ENCODE data around the gene PPP1R14D. TPM values are rescaled to one million over a fixed set of nuclear protein-coding genes. Genes with fewer than 3 reads are reported as not detected.
A peak's percentile ranks its signal among the peaks of the same experiment; 100 is the strongest.

Gene PPP1R14D
- total and polyA plus RNA-seq, 2 donors (not counting 3 experiments of a cell fraction or from before 2014, with no cell fraction given) = not detected

DNA sequence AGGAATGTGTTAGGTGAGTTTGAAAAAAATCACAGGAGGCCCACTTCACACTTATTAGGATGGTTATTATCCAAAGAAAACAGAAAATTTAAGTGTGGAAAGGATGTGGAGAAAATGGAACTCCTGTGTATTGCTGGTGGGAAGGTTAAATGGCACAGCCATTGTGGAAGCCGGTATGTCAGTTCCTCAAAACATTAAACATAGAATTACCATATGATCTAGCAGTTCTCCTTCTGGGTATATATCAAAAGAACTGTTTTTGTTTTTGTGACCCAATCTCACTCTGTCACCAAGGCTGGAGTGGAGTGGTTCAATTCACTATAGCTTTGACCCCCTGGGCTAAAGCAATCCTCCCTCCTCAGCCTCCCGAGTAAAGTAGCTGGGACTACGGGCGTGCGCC lies 32.0 kb downstream of the PPP1R14D start:
- CTCF ChIA-PET = interaction anchor here (0.6 to 1.5 kb wide), 4 partner anchors 14 to 98 kb away, joined by 3 to 7 read pairs (median 3); partner anchors contain the start of gene VPS18
- intact Hi-C loops (cut with micrococcal nuclease) = loop anchor here (1.0 kb wide), 1 partner anchor 11 kb away; the partner anchor contains the start of genes DNAJC17 and ZFYVE19
- FAIRE-seq (no peak), DNase-seq (ENCODE audit: low read depth, low spot score) (no peak)
- H3K9ac ChIP-seq (replicated peaks; ENCODE audit: extremely low read depth, insufficient read depth, low read length) = no peak overlapping the region
- no peaks in the 10 kb centered on the region for H3K9me3 ChIP-seq (replicated peaks; ENCODE audit: control insufficient read depth, insufficient read depth, low read length)
- H3K9me1 ChIP-seq (replicated peaks; ENCODE audit: control insufficient read depth, extremely low read depth, insufficient read depth, low read length) = no peaks in the 10 kb centered on the region
- H3K4me2 ChIP-seq (ENCODE audit: insufficient read depth, low read length) = peak overlapping the region; percentile 28
- H3K27me3 ChIP-seq (ENCODE audit: control insufficient read depth in 2 of 2, insufficient read depth in 2 of 2, low read length in 2 of 2) = no peaks in the 10 kb centered on the region
- TF ChIP-seq MYC (IDR thresholded peaks at IDR 0.05; ENCODE audit: low read depth, low read length) = no peak
- TF ChIP-seq POLR2A (IDR thresholded peaks at IDR 0.05; ENCODE audit: low read depth, low read length) = no peak
- TF ChIP-seq JUN (IDR thresholded peaks at IDR 0.05; ENCODE audit: borderline replicate concordance, insufficient read depth, insufficient read length, low read depth) = no peak
- H2AFZ ChIP-seq (ENCODE audit: low read depth, low read length) = no peak overlapping the region
- H3K4me3 ChIP-seq (replicated peaks in 1 of 3; ENCODE audit: insufficient read depth in 1 of 3, low read depth in 1 of 3, low read length in 3 of 3) = no peak overlapping the region
- no peaks in the 10 kb centered on the region for H3K36me3 ChIP-seq (ENCODE audit: control insufficient read depth in 2 of 2, extremely low read depth in 1 of 2, insufficient read depth in 2 of 2, low read length in 2 of 2)
- H3K27ac ChIP-seq (ENCODE audit: insufficient read depth, low read depth, low read length) = peak overlapping the region; percentile 78
- dilution Hi-C loops (cut with MboI; ENCODE audit: extremely low pct_ligation_motif_present, low sequenced_read_pairs) = no loop called here
- H3K4me1 ChIP-seq (ENCODE audit: control insufficient read depth, extremely low read depth, insufficient read depth, low read length) = peaks cover 43% of the 10 kb centered on the region
- POLR2A ChIA-PET = no interaction called here
- no peaks in the 10 kb centered on the region for H4K20me1 ChIP-seq (replicated peaks; ENCODE audit: control insufficient read depth, extremely low read depth, insufficient read depth, low read length)
- peaks cover 29% of the 10 kb centered on the region for H3K79me2 ChIP-seq (ENCODE audit: control insufficient read depth, insufficient read depth, low read length)
- BruUV-seq (replicated peaks) = no TSS peak

- Histone ChIP-seq H4K20me1 (replicated peaks; ENCODE audit: control insufficient read depth, extremely low read depth, insufficient read depth, low read length) (no peaks in the 10 kb centered on the region), H3K9me1 (replicated peaks; ENCODE audit: control insufficient read depth, extremely low read depth, insufficient read depth, low read length) (no peaks in the 10 kb centered on the region), H3K9me3 (replicated peaks; ENCODE audit: control insufficient read depth, insufficient read depth, low read length) (no peaks in the 10 kb centered on the region), H2AFZ (ENCODE audit: low read depth, low read length) (no peak overlapping the region), H3K4me2 (ENCODE audit: insufficient read depth, low read length) (peak overlapping the region; percentile 28), H3K9ac (replicated peaks; ENCODE audit: extremely low read depth, insufficient read depth, low read length) (no peak overlapping the region), H3K27ac (ENCODE audit: insufficient read depth, low read depth, low read length) (peak overlapping the region; percentile 78), H3K4me3 (replicated peaks in 1 of 3; ENCODE audit: insufficient read depth in 1 of 3, low read depth in 1 of 3, low read length in 3 of 3) (no peak overlapping the region), H3K27me3 (ENCODE audit: control insufficient read depth in 2 of 2, insufficient read depth in 2 of 2, low read length in 2 of 2) (no peaks in the 10 kb centered on the region), H3K4me1 (ENCODE audit: control insufficient read depth, extremely low read depth, insufficient read depth, low read length) (peaks cover 43% of the 10 kb centered on the region), H3K36me3 (ENCODE audit: control insufficient read depth in 2 of 2, extremely low read depth in 1 of 2, insufficient read depth in 2 of 2, low read length in 2 of 2) (no peaks in the 10 kb centered on the region), H3K79me2 (ENCODE audit: control insufficient read depth, insufficient read depth, low read length) (peaks cover 29% of the 10 kb centered on the region)
- POLR2A ChIA-PET = no interaction called here
- no TSS peak for BruUV-seq (replicated peaks)
- peak; percentile 81 for DNase-seq (ENCODE audit: low read depth, low spot score)
- CTCF ChIA-PET = interaction anchor here (0.6 to 1.5 kb wide), 4 partner anchors 13 to 98 kb away, joined by 3 to 7 read pairs (median 3); partner anchors contain the start of gene VPS18
- intact Hi-C loops (cut with micrococcal nuclease) (loop anchor here (1.0 kb wide), 1 partner anchor 11 kb away; the partner anchor contains the start of genes DNAJC17 and ZFYVE19), dilution Hi-C loops (cut with MboI; ENCODE audit: extremely low pct_ligation_motif_present, low sequenced_read_pairs) (no loop called here)
- TF ChIP-seq JUN (IDR thresholded peaks at IDR 0.05; ENCODE audit: borderline replicate concordance, insufficient read depth, insufficient read length, low read depth) (peak; percentile 13), FOS (IDR thresholded peaks at IDR 0.05; ENCODE audit: borderline replicate concordance, insufficient read depth, low read length) (no peak), MYC (IDR thresholded peaks at IDR 0.05; ENCODE audit: low read depth, low read length) (no peak), GATA2 (IDR thresholded peaks at IDR 0.05; ENCODE audit: insufficient read depth, insufficient read length, low read depth, low read length) (no peak), EZH2 (IDR thresholded peaks at IDR 0.05; ENCODE audit: borderline replicate concordance, low read depth, low read length, severe bottlenecking) (no peak), POLR2AphosphoS5 (IDR thresholded peaks at IDR 0.05; ENCODE audit: insufficient read depth, low read depth, low read length) (no peak)
- TF ChIP-seq, protein P1, sequence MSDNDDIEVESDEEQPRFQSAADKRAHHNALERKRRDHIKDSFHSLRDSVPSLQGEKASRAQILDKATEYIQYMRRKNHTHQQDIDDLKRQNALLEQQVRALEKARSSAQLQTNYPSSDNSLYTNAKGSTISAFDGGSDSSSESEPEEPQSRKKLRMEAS (IDR thresholded peaks at IDR 0.05; ENCODE audit: insufficient read depth, insufficient read length) = no peak
- peak; percentile 77 for FAIRE-seq
These were observed 32.5 kb downstream of the PPP1R14D start for GRCh38 chr15:40796041-40796440.

Measured in endothelial cell of umbilical vein (primary cell).